NCI-H2107 treated with DMSO at 0.1 percent for 48 hours (cell line): ENCODE measurements around the gene MICOS13.

ENCODE experiments used
- DNase-seq: peaks from one replicate; lab custom pipeline; 2025; ENCODE audit not compliant: unreplicated experiment; lab: John Stamatoyannopoulos, UW

Gene MICOS13

GRCh38 chr19:5669212-5669611, 11.1 kb downstream of the MICOS13 start:
- DNase-seq = no peak

- no peak for DNase-seq
Measured at GRCh38 chr19:5667751-5668271, 12.5 kb downstream of the MICOS13 start.

- DNase-seq = no peak
Measured at GRCh38 chr19:5666921-5667610, 13.2 kb downstream of the MICOS13 start.

- no peak for DNase-seq
Measured at GRCh38 chr19:5665781-5666513, 14.4 kb downstream of the MICOS13 start.

GRCh38 chr19:5664515-5664914, 15.8 kb downstream of the MICOS13 start:
- no peak for DNase-seq

- no peak for DNase-seq
Measured at GRCh38 chr19:5663904-5664303, 16.4 kb downstream of the MICOS13 start.

GRCh38 chr19:5661483-5661882, 18.8 kb downstream of the MICOS13 start:
- DNase-seq = no peak

GRCh38 chr19:5655412-5655811, 24.9 kb downstream of the MICOS13 start:
- DNase-seq = no peak

GRCh38 chr19:5654931-5655330, 25.4 kb downstream of the MICOS13 start:
- no peak for DNase-seq

- DNase-seq = no peak
Measured at GRCh38 chr19:5652261-5652660, 28.1 kb downstream of the MICOS13 start.

GRCh38 chr19:5651361-5651760, 29.0 kb downstream of the MICOS13 start:
- DNase-seq = no peak

GRCh38 chr19:5648464-5648863, 31.9 kb downstream of the MICOS13 start:
- DNase-seq = no peak

- no peak for DNase-seq
Measured at GRCh38 chr19:5646703-5647102, 33.6 kb downstream of the MICOS13 start.

- DNase-seq = peak; percentile 94
Measured at GRCh38 chr19:5645409-5645808, 34.9 kb downstream of the MICOS13 start.

- DNase-seq = no peak
Measured at GRCh38 chr19:5644037-5644436, 36.3 kb downstream of the MICOS13 start.

GRCh38 chr19:5643060-5643459, 37.3 kb downstream of the MICOS13 start:
- no peak for DNase-seq

GRCh38 chr19:5642204-5642603, 38.1 kb downstream of the MICOS13 start:
- no peak for DNase-seq

GRCh38 chr19:5641171-5641570, 39.1 kb downstream of the MICOS13 start:
- no peak for DNase-seq

GRCh38 chr19:5637971-5638370, 42.3 kb downstream of the MICOS13 start:
- DNase-seq = no peak

GRCh38 chr19:5635427-5635826, 44.9 kb downstream of the MICOS13 start:
- DNase-seq = no peak

GRCh38 chr19:5632657-5633056, 47.7 kb downstream of the MICOS13 start:
- no peak for DNase-seq

- no peak for DNase-seq
Measured at GRCh38 chr19:5632241-5632612, 48.1 kb downstream of the MICOS13 start.
